IPS-20b (cell line): ENCODE data around the gene TMPRSS13.
A peak's percentile ranks its signal among the peaks of the same experiment; 100 is the strongest.
"Not testable (repeated sequence)": the region's sequence is repeated elsewhere in the genome, so short reads cannot be mapped to it uniquely, and the experiment has no call there.

Source experiments
- H3K27ac ChIP-seq: one replicate; pipeline ENCODE4 v1.5.1; 2013; ENCODE audit warnings: low read length
- H3K27me3 ChIP-seq: 2 replicates; pipeline ENCODE4 v1.6.1; 2013; ENCODE audit warnings: mild to moderate bottlenecking, low read length, inconsistent platforms; ENCODE audit not compliant: insufficient read depth
- H3K36me3 ChIP-seq: 2 replicates; pipeline ENCODE4 v1.6.1; 2013; ENCODE audit warnings: low read depth, mild to moderate bottlenecking, inconsistent platforms, low read length, moderate library complexity; ENCODE audit not compliant: insufficient read depth
- H3K4me1 ChIP-seq: 2 replicates; pipeline ENCODE4 v1.6.1; 2013; ENCODE audit warnings: mild to moderate bottlenecking, control low read depth, inconsistent platforms, low read length, moderate library complexity; ENCODE audit not compliant: insufficient read depth
- H3K4me3 ChIP-seq: 2 replicates; pipeline ENCODE4 v1.5.1; 2013; ENCODE audit warnings: mild to moderate bottlenecking, low read length, inconsistent platforms
- H3K9ac ChIP-seq: 2 replicates; pipeline ENCODE4 v1.6.1; 2013; ENCODE audit warnings: low read depth, mild to moderate bottlenecking, inconsistent platforms, low read length, moderate library complexity
- H3K9me3 ChIP-seq: 2 replicates; pipeline ENCODE4 v1.6.1; 2013; ENCODE audit warnings: mild to moderate bottlenecking, low read depth, low read length, inconsistent platforms; ENCODE audit not compliant: insufficient read depth

The TMPRSS13 gene

DNA sequence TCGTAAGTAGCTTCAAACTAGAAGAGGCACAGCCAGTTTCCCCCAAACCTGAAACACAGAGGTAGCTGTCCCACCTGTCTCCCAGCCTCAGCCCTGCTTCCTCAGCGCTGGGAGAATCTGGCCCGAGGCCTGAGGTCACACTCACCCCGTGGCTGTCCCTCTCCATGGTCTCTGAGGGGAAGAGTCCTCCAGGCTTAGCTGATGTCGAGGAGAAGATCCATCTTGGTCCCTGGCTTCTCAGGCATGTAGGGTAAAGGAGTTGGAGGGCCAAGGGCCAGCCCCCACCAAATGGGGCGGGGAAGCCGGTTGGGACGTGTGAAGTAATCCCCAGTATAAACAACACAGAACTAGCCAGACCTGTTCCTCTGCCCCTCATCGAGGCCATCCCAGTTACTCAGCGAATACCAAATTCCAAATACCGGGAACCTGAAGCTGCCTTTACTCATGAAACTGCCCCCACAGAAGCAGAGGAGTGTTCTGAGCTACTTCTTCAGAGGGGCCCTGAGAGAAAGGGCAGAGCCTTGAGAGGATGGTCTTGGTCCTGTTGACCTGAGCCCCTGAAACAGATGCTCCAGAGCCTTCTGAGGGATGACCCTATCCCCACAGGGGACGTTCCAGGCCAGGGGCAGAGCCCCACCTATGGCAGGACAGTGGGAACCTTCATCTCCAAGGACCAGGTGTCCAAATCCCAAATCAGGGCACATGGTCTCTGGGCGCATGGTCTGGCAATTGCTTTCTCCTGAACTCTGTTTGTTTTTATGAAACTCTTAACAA is at the start of gene TMPRSS13:
Gene TMPRSS13 (minus strand): TSS at position 261 of the 774 bp plus-strand sequence. CDS start 95 bp downstream, at position 166.
- Histone ChIP-seq H3K27me3 (peaks cover 9% of the 10 kb centered on the region; the same call in 1 of the 2 replicates), H3K9ac (no peak within 1 kb of the TSS), H3K27ac (no peak within 1 kb of the TSS), H3K4me3 (0 out of 2 replicates have a peak within 1 kb of the TSS, but pooled peaks have one; percentile 6), H3K36me3 (no peaks in the 10 kb centered on the region), H3K4me1 (peaks cover 12% of the 10 kb centered on the region), H3K9me3 (no peaks in the 10 kb centered on the region)

DNA sequence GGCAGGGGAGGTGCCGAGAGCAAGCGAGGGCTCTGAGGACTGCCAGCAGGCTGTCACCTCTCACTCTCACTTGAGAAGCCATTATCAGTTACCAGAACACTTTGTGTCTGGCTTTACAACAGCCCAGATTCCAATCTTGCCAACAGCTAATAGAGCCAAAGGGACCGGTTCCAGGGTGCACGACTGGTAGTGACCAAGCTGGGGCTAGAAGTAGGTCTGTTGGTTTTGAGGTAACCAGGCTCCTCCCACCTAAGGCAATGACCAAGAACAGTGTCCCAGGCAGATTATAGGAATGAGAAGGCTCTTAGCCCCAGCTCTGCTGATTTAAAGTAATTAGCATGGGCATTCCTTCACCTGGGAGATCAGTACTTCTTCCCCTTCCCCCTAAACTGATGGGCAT is 49.8 kb upstream of the TMPRSS13 start:
- Histone ChIP-seq H3K4me3 (no peak overlapping the region), H3K27me3 (peaks cover under 1% of the 10 kb centered on the region; the same call in 1 of the 2 replicates), H3K27ac (no peak overlapping the region), H3K36me3 (no peaks in the 10 kb centered on the region), H3K4me1 (no peaks in the 10 kb centered on the region), H3K9me3 (no peaks in the 10 kb centered on the region), H3K9ac (no peak overlapping the region)

DNA sequence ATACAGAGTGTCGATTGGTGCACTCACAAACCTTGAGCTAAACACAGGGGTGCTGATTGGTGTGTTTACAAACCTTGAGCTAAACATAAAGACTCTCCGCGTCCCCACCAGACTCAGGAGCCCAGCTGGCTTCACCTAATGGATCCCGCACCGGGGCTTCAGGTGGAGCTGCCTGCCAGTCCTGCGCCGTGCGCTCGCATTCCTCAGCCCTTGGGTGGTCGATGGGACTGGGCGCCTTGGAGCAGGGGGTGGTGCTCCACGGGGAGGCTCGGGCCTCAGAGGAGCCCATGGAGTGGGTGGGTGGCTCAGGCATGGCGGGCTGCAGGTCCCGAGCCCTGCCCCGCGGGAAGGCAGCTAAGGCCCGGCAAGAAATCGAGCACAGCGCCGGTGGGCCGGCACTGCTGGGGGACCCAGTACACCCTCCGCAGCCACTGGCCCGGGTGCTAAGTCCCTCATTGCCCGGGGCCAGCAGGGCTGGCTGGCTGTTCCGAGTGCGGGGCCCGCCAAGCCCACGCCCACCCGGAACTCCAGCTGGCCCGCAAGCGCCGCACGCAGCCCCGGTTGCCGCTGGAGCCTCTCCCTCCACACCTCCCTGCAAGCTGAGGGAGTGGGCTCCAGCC is 49.2 kb upstream of the TMPRSS13 start:
- not testable (repeated sequence) for H3K27ac ChIP-seq, H3K4me1 ChIP-seq, H3K27me3 ChIP-seq, H3K9ac ChIP-seq, H3K36me3 ChIP-seq, H3K9me3 ChIP-seq, H3K4me3 ChIP-seq

DNA sequence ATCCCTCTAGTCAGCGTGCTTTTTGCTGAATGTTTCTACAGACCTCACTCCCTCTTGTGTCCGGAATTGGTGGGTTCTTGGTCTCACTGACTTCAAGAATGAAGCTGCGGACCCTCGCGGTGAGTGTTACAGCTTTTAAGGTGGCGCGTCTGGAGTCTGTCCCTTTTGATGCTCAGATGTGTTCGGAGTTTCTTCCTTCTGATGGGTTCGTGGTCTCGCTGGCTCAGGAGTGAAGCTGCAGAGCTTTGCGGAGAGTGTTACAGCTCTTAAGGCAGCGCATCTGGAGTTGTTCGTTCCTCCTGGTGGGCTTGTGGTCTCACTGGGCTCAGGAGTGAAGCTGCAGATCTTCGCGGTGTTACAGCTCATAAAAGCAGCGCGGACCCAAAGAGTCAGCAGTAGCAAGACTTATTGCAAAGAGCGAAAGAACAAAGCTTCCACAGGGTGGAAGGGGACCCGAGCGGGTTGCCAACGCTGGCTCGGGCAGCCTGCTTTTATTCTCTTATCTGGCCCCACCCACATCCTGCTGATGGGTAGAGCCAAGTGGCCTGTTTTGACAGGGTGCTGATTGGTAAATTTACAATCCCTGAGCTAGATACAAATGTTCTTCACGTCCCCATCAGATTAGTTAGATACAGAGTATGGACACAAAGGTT is 48.5 kb upstream of the TMPRSS13 start:
- H3K4me1 ChIP-seq, H3K36me3 ChIP-seq, H3K4me3 ChIP-seq, H3K27me3 ChIP-seq, H3K9ac ChIP-seq, H3K9me3 ChIP-seq, H3K27ac ChIP-seq: not testable (repeated sequence)

DNA sequence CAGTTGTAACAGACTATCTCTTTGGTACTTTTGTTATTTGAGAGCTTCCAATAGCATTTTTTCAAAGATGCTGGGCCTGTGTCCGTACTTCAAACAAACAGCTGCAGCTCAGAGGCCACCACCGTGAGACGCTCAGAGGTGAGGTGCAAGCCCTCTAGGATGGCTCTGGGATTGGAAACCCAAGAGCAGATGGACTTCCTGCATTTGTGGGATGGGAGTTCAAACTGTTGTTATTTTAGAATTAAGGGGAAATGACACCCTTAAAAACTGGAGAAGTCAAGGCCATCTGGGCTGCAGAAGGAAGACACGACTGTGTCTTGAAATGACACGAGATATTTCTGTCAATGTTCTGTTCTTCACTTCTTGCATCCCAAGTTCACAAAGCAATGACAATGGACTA is 47.8 kb upstream of the TMPRSS13 start:
- no peak overlapping the region for H3K27ac ChIP-seq
- H3K9me3 ChIP-seq, result no peaks in the 10 kb centered on the region
- H3K9ac ChIP-seq, result no peak overlapping the region
- no peaks in the 10 kb centered on the region; the same call in 1 of the 2 replicates for H3K27me3 ChIP-seq
- no peaks in the 10 kb centered on the region for H3K4me1 ChIP-seq
- H3K4me3 ChIP-seq, result no peak overlapping the region
- H3K36me3 ChIP-seq, result no peaks in the 10 kb centered on the region

DNA sequence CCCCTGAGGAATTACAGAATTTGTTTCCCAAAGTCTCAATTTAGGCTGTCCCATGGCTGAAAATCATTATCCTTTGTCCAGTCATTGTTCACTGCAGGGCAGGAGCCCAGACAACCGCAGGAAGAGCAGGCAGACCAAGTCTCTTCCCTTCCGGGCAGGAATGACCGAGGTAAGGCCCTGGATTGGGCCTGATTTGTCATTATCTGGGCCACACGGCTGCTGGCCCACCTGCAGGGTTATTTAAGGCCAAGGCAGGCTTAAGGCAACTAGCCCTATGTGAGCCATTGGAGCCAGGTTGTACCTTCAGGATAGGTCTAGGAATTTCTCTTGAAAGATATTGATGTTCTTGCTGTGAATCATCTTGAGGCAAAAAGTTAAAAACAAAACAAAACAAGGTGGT is 47.2 kb upstream of the TMPRSS13 start:
- Histone ChIP-seq H3K27me3 (no peaks in the 10 kb centered on the region; the same call in 1 of the 2 replicates), H3K9ac (no peak overlapping the region), H3K4me3 (no peak overlapping the region), H3K27ac (no peak overlapping the region), H3K4me1 (no peaks in the 10 kb centered on the region), H3K36me3 (no peaks in the 10 kb centered on the region), H3K9me3 (no peaks in the 10 kb centered on the region)

DNA sequence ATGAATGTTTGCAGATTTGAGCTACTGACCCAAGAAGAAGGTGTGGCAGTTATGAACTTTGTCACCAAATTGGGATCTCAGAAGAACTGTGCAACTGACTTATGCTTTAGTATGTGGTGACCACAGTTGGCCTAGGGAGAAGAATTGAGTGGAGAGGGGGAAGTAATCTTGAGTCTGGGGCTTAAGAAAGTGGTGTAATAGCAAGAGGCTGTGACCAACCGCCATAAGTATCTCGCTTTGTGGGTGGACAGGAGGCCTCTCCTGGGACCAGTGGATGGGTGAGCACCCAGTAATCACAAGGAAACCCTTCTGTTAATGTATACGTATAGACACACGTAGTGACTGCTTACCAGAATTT is 44.3 kb upstream of the TMPRSS13 start:
- Histone ChIP-seq H3K9me3 (no peaks in the 10 kb centered on the region), H3K4me3 (no peak overlapping the region), H3K4me1 (no peaks in the 10 kb centered on the region), H3K27me3 (no peaks in the 10 kb centered on the region), H3K9ac (no peak overlapping the region), H3K36me3 (no peaks in the 10 kb centered on the region), H3K27ac (no peak overlapping the region)

DNA sequence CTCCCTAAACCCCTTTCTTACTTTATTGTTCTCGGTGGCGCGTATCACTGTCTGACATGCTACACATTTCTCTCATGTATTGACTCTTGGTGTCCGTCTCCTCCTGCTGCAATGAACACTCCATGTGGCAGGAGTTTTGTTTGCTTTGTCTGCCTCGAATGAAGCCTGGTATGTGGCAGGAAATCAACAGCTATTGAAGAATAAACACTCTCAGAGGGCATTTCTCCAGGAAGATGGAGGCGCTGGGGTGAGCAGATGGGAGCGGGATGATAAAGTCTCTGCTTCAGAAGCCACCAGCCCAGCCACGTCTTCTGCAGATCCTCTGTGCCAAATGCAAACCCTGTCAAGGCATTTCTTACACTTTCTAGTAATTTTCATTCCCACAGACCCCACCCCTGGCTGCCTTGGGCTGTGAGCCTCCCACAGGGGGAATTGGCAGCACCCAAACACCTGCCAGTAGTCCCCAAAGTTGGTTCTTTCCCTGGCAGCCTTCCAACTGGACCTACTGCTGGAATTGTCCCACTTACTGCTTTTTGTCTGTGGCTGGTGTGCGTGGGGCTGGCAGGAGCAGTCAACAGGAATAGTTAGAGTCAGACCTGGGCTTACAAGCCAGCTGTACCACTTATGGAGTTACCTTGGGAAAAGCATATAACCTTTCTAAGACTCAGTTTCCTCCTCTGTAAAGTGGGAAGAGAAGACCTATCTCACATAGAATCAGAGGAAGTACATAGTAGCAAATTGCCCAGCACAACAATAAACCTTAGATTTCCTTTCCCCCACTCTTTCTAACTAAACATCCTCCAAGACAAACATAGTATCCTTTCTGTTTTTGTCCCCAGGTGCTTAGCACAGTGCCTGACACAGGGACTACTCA is 43.7 kb upstream of the TMPRSS13 start:
- no peaks in the 10 kb centered on the region for H3K4me1 ChIP-seq
- no peak overlapping the region for H3K9ac ChIP-seq
- no peaks in the 10 kb centered on the region for H3K9me3 ChIP-seq
- no peaks in the 10 kb centered on the region for H3K27me3 ChIP-seq
- no peaks in the 10 kb centered on the region for H3K36me3 ChIP-seq
- no peak overlapping the region for H3K4me3 ChIP-seq
- no peak overlapping the region for H3K27ac ChIP-seq

DNA sequence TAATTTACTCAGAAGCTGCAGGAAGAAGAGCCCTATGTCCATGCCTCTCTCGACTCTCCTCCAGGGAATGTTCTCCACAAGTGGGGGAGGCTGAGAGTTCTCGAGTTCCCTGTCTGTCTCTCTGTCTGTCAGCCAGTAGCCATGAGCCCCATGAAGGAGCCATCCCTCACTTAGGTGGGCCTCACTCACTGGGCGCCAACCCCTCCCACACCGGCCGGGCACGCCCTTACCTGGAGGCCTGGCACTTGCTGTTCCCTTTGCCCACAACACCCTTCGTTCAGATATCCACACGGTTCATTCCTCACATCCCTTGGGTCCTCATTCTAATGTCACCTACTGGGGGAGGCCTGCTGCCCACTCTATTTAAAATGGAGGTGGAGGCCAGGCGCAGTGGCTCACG is 42.8 kb upstream of the TMPRSS13 start:
- Histone ChIP-seq H3K27me3 (no peaks in the 10 kb centered on the region), H3K4me1 (no peaks in the 10 kb centered on the region), H3K36me3 (no peaks in the 10 kb centered on the region), H3K9me3 (no peaks in the 10 kb centered on the region), H3K27ac (no peak overlapping the region), H3K9ac (no peak overlapping the region), H3K4me3 (no peak overlapping the region)

DNA sequence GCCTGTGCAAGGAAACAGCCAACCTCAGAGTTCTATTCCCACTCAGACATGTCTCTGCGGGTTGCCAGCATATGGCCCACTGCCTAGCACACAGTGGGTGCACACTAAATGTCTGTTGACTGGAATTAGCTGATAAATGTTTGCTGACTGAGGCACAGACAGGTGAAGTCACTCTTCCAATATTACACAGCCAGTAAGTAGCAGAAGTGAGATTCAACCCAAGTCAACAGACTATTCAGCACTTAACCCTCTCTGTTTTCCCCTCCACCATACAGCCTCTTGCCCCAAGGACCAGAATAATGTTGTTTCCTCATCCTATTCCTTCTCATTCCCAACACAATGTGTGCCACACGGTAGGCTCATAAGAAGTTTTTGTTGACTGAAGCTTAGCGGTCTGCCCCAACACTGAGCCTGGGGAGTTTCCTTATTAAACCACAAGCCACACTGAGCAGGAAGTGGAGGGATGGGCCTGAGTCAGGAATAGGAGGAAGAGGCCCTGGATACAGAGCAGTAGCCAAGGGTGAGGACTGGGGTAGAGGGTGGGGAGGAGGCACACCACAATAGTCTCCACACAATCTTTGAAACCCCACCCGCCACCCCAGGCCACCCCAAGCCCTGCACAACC is 41.3 kb upstream of the TMPRSS13 start:
- Histone ChIP-seq H3K4me3 (no peak overlapping the region), H3K4me1 (no peaks in the 10 kb centered on the region), H3K27me3 (no peaks in the 10 kb centered on the region), H3K9ac (no peak overlapping the region), H3K36me3 (no peaks in the 10 kb centered on the region), H3K27ac (no peak overlapping the region), H3K9me3 (no peaks in the 10 kb centered on the region)
